ENCODE measurements around the gene MAP3K9. TPM values are rescaled to one million over a fixed set of nuclear protein-coding genes. Genes with fewer than 3 reads are reported as not detected.

The MAP3K9 gene
- total RNA-seq, 1 donor from 2014 or later: 9.4 TPM

GRCh38 chr14:70808416-70809224, 693 bp downstream of the MAP3K9 start:
- H3K36me3 ChIP-seq: no peaks in the 10 kb centered on the region
- peak overlapping the region; percentile 81 for H3K27ac ChIP-seq
- H3K4me3 ChIP-seq: peak overlapping the region; percentile 73
- peak; percentile 20 to 32 for ATAC-seq
- peak; percentile 67 for DNase-seq
- peaks cover 14% of the 10 kb centered on the region for H3K27me3 ChIP-seq (ENCODE audit: low read depth)
- TF ChIP-seq CTCF (IDR thresholded peaks at IDR 0.05): no peak
- no peaks in the 10 kb centered on the region for H3K9me3 ChIP-seq
- peaks cover 18% of the 10 kb centered on the region for H3K4me1 ChIP-seq
- intact Hi-C loops (cut with DNase I): no loop called here

- intact Hi-C loops (cut with DNase I): no loop called here
- Histone ChIP-seq H3K27me3 (ENCODE audit: low read depth) (peaks cover 14% of the 10 kb centered on the region), H3K9me3 (no peaks in the 10 kb centered on the region), H3K4me1 (peaks cover 20% of the 10 kb centered on the region), H3K4me3 (peak overlapping the region; percentile 73), H3K36me3 (no peaks in the 10 kb centered on the region), H3K27ac (no peak overlapping the region)
- ATAC-seq: peak in 1 of 2 donors; percentile 40
- TF ChIP-seq CTCF (IDR thresholded peaks at IDR 0.05): no peak
- peak; percentile 61 for DNase-seq
Observed at GRCh38 chr14:70807898-70808415, 1.4 kb downstream of the MAP3K9 start.

- intact Hi-C loops (cut with DNase I): no loop called here
- Histone ChIP-seq H3K27ac (no peak overlapping the region), H3K27me3 (ENCODE audit: low read depth) (peaks cover 14% of the 10 kb centered on the region), H3K4me3 (no peak overlapping the region), H3K4me1 (peaks cover 14% of the 10 kb centered on the region), H3K9me3 (no peaks in the 10 kb centered on the region), H3K36me3 (no peaks in the 10 kb centered on the region)
- ATAC-seq: no peak
- TF ChIP-seq CTCF (IDR thresholded peaks at IDR 0.05): no peak
- no peak for DNase-seq
Observed at GRCh38 chr14:70804556-70805162, 4.7 kb downstream of the MAP3K9 start.

- Histone ChIP-seq H3K27ac (no peak overlapping the region), H3K36me3 (no peaks in the 10 kb centered on the region), H3K4me1 (peaks cover 13% of the 10 kb centered on the region), H3K4me3 (no peak overlapping the region), H3K9me3 (no peaks in the 10 kb centered on the region), H3K27me3 (ENCODE audit: low read depth) (peaks cover 14% of the 10 kb centered on the region)
- no peak for DNase-seq
- ATAC-seq: peak in 1 of 2 donors; percentile 51
- TF ChIP-seq CTCF (IDR thresholded peaks at IDR 0.05): no peak
- intact Hi-C loops (cut with DNase I): no loop called here
Observed at GRCh38 chr14:70803321-70804310, 5.7 kb downstream of the MAP3K9 start.

GRCh38 chr14:70802379-70802778, 6.9 kb downstream of the MAP3K9 start:
- H3K4me1 ChIP-seq: peaks cover 5% of the 10 kb centered on the region
- H3K4me3 ChIP-seq: no peak overlapping the region
- ATAC-seq: no peak
- peaks cover 6% of the 10 kb centered on the region for H3K27me3 ChIP-seq (ENCODE audit: low read depth)
- no peak for DNase-seq
- no peaks in the 10 kb centered on the region for H3K36me3 ChIP-seq
- TF ChIP-seq CTCF (IDR thresholded peaks at IDR 0.05): no peak
- H3K9me3 ChIP-seq: no peaks in the 10 kb centered on the region
- intact Hi-C loops (cut with DNase I): no loop called here
- H3K27ac ChIP-seq: no peak overlapping the region

All from lower lobe of right lung (tissue), 2 donors.